GM21515 (cell line): ENCODE data around the gene DNAJC13.

Source experiments
- ATAC-seq: cut with Tn5 transposase; IDR thresholded peaks from one replicate; pipeline ENCODE4 v1.9.1; 2021; ENCODE audit not compliant: unreplicated experiment

DNAJC13 gene

GRCh38 chr3:132457286-132457685, 40.0 kb downstream of the DNAJC13 start:
- no peak for ATAC-seq

- ATAC-seq = no peak
These were observed 42.2 kb downstream of the DNAJC13 start for GRCh38 chr3:132459551-132459950.

- no peak for ATAC-seq
These were observed 44.2 kb downstream of the DNAJC13 start for GRCh38 chr3:132461544-132461943.

GRCh38 chr3:132464066-132464465, 46.8 kb downstream of the DNAJC13 start:
- no peak for ATAC-seq

GRCh38 chr3:132469326-132469725, 52.0 kb downstream of the DNAJC13 start:
- no peak for ATAC-seq

GRCh38 chr3:132486099-132486498, 68.8 kb downstream of the DNAJC13 start:
- no peak for ATAC-seq

- no peak for ATAC-seq
These were observed 70.8 kb downstream of the DNAJC13 start for GRCh38 chr3:132488151-132488550.

GRCh38 chr3:132499071-132499470, 81.8 kb downstream of the DNAJC13 start:
- ATAC-seq = no peak

GRCh38 chr3:132503559-132503958, 86.3 kb downstream of the DNAJC13 start:
- no peak for ATAC-seq

GRCh38 chr3:132504375-132504933, 87.2 kb downstream of the DNAJC13 start:
- no peak for ATAC-seq

GRCh38 chr3:132507657-132508056, 90.4 kb downstream of the DNAJC13 start:
- no peak for ATAC-seq

- no peak for ATAC-seq
These were observed 91.8 kb downstream of the DNAJC13 start for GRCh38 chr3:132509096-132509495.

- ATAC-seq = no peak
These were observed 92.2 kb downstream of the DNAJC13 start for GRCh38 chr3:132509506-132509905.

GRCh38 chr3:132513057-132513456, 95.8 kb downstream of the DNAJC13 start:
- no peak for ATAC-seq

GRCh38 chr3:132517311-132517710, 100.0 kb downstream of the DNAJC13 start:
- no peak for ATAC-seq

GRCh38 chr3:132519914-132520313, 102.6 kb downstream of the DNAJC13 start:
- no peak for ATAC-seq

GRCh38 chr3:132521901-132522300, 104.6 kb downstream of the DNAJC13 start:
- no peak for ATAC-seq

- peak; percentile 93 for ATAC-seq
These were observed 105.1 kb downstream of the DNAJC13 start for GRCh38 chr3:132522353-132522752.

- no peak for ATAC-seq
These were observed 113.3 kb downstream of the DNAJC13 start for GRCh38 chr3:132530624-132531023.

GRCh38 chr3:132535575-132536441, 118.5 kb downstream of the DNAJC13 start:
- ATAC-seq = peak; percentile 53

GRCh38 chr3:132536442-132537153, 119.3 kb downstream of the DNAJC13 start:
- ATAC-seq = no peak

GRCh38 chr3:132537297-132537696, 120.0 kb downstream of the DNAJC13 start:
- ATAC-seq = no peak
